Measurements from ENCODE around the gene ELP5.

Gene ELP5

DNA sequence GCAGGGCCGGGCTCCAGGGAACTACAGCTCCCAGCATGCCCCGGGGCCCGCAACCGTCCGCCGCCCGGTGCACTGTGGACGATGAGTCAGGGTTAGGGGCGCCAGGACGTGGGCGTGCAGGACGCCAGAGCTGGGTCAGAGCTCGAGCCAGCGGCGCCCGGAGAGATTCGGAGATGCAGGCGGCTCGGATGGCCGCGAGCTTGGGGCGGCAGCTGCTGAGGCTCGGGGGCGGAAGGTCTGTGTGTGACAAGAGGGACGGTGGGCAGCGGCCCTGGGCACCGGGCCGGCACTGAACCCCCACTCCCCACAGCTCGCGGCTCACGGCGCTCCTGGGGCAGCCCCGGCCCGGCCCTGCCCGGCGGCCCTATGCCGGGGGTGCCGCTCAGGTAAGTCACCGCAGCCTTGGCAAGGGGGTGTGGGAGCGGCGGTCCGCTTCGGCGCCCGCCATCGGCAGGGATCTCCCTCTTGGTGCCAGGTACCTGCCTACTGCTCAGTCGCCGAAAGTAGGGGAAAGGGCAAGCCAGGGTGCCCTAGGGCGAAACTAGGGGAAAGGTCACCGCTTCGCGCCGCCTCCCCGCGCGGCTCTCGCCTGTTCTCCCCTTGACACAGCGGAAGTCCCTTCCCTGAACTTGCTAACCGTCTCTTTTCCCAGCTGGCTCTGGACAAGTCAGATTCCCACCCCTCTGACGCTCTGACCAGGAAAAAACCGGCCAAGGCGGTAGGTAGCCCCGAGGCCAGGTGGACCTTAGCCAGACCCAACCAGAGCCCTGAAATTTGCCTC is 32.0 kb upstream of the ELP5 start, which contains the start of the genes ACADVL and DLG4:
TSS of gene ACADVL (plus strand) at position 127 of the 781 bp plus-strand sequence. CDS start at position 174, 47 bp downstream.
TSS of gene DLG4 (minus strand) at position 25 of the 781 bp plus-strand sequence.
- DNase-seq: peak; percentile 78

- peak; percentile 56 for DNase-seq
These were observed 31.3 kb upstream of the ELP5 start for GRCh38 chr17:7220593-7221277.

DNA sequence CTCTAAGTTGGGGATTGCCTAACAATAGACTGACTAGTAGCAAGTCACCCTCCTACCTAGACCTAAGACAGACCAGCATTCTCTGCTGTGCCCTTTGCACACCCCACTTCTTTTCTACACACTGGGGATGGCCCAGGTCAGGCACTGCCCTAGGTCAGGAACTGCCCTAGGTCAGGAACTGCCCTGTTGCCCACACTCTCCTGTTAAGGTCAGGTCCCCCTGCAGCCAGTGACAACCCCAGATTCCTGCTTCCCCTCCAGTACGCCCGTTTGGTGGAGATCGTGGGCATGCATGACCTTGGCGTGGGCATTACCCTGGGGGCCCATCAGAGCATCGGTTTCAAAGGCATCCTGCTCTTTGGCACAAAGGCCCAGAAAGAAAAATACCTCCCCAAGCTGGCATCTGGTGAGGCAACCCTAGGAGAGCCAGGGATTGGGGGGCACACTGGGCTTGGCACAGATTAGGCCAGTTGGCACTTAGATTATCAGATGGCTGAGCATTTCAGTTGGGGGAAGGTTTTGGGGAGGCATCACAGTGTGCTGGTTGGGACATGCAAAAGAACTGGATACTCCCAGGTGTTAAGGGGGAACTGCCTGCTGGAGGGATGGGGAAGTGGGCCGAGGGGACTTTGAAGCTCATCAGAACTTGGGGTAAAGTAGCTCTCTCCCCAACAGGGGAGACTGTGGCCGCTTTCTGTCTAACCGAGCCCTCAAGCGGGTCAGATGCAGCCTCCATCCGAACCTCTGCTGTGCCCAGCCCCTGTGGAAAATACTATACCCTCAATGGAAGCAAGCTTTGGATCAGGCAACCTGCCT is 30.5 kb upstream of the ELP5 start:
- DNase-seq: no peak

DNA sequence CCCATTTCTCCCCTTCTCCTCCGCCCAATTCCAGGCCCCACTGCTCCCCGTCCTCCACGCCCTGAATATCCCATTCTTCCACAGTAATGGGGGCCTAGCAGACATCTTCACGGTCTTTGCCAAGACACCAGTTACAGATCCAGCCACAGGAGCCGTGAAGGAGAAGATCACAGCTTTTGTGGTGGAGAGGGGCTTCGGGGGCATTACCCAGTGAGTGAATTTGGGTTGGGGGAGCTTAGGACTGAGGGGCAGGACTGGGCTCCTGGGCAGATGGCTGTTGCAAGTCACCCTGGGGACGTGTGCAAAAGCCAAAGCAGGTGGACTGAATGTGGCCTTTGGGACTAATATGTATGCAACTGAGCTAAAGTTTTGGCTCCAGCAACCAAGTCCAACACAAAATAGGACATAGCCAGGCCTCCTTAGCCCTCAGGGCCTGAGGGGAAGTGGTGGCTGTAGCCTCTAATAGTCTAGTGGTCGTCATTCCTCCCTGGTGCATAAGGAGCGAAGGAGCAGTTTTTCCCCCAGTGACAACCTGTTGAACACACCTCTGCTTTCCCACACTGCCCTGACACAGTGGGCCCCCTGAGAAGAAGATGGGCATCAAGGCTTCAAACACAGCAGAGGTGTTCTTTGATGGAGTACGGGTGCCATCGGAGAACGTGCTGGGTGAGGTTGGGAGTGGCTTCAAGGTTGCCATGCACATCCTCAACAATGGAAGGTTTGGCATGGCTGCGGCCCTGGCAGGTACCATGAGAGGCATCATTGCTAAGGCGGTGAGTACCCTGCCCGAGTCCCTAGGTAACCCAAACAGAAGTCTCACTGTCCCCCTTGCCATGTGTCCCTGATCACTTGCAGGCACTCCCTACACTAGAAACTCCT is 29.7 kb upstream of the ELP5 start:
- DNase-seq: no peak

DNA sequence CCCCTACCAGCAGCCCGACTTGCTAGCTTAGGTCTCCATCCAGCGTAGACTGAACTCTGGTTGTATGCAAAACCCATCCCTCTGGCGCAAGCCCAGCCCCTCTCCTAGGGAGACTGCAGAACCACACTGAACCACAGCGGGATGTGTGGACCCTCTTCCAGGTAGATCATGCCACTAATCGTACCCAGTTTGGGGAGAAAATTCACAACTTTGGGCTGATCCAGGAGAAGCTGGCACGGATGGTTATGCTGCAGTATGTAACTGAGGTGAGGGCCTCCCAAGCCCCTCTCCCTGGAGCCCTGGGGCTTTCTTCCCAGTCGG is 29.1 kb upstream of the ELP5 start:
- no peak for DNase-seq

- no peak for DNase-seq
These were observed 28.6 kb upstream of the ELP5 start for GRCh38 chr17:7223375-7223774.

- no peak for DNase-seq
These were observed 27.9 kb upstream of the ELP5 start for GRCh38 chr17:7224110-7224509.

DNA sequence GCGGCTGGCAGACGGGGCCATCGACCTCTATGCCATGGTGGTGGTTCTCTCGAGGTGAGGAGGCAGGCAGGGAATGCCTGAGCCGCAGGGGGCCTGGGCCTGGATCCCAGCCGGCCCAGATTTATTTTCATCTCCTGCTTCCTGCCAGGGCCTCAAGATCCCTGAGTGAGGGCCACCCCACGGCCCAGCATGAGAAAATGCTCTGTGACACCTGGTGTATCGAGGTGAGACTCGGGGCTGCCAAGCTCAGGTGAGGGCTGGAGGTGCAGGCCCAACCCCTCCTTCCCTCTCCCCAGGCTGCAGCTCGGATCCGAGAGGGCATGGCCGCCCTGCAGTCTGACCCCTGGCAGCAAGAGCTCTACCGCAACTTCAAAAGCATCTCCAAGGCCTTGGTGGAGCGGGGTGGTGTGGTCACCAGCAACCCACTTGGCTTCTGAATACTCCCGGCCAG is 27.3 kb upstream of the ELP5 start:
- no peak for DNase-seq

DNA sequence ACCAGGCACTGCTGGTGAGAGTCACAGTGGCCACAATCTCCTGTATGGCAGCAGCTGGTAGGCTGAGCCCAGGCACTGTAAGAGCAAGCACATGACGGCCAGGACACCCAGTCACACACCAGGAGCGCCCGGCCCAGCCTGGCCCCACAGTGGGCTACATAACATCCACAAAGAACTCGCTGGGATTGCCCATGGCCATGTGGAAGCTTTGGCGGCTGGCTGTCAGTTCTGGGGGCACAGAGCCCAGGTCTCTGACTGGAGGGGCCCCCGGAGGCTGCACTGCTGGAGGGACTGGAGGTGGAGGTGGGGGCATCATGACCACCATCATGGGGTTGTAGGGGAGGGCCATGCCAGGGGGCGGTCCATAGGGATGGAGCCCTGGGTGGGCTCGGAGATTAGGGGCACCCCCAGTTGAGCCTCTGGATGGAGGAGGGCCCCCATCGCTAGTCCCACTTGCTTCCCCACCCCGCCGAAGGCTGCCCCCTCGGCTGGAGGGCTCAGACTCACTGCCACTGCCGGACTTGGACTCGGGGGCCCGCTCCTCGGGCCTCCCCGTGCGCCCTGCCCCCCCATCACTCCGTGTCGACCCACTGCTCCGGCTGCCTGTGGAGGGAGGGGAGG is 26.2 kb upstream of the ELP5 start:
- DNase-seq: no peak

GRCh38 chr17:7226721-7227710 is 25.0 kb upstream of the ELP5 start:
- no peak for DNase-seq

DNA sequence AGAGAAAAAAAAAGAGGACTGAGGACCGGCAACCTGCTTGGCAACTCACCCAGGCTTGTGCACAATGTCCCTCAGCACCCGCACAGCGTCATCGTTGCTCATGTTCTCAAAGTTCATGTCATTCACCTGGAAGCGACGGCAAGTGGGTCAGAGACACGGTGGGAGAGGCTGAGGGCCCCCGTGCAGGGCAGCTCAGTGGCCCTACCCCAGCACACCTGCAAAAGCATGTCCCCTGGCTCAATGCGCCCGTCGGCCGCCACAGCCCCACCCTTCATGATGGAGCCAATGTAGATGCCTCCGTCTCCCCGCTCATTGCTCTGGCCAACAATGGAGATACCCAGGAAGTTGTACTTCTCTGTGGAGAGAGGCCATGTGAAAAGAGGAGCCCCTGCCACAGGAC is 23.1 kb upstream of the ELP5 start:
- no peak for DNase-seq

DNA sequence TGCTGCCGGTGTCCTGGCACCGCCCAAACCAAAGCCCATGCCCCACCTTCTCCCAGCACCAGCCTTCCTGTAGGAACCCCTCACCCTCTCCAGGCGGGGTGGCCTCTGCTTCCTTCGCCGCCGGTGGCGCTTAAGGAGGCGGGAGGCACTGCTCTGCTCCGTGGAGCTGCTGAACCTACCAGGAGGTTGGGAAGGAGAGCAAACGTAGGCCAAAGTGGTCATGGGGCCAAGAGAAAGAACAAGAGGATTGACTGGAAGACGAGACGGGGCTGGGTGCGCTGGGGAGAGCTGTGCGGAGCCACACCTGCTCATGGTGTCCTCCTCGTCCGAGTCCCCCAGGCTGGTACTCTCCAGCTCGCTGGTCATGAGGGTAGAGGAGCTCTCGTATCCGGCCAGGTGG is 22.5 kb upstream of the ELP5 start:
- DNase-seq: no peak

DNA sequence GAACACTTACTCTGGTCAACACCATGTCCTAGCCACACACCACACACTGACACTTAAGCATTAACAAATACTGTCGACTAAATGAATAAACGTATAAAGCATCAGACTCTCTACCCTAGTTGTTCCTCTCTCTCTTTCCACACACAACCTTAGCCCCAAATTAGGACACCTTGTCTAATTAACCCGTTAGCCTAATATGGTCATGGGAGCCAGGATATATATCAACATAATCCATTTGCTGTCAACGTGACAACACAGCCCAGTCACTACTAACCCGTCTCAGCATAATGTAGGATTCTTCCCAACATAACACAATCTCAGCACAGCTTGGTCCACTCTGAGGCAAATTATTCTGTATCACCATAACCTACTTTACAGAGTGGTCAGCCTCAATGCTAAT is 19.9 kb upstream of the ELP5 start:
- no peak for DNase-seq

DNA sequence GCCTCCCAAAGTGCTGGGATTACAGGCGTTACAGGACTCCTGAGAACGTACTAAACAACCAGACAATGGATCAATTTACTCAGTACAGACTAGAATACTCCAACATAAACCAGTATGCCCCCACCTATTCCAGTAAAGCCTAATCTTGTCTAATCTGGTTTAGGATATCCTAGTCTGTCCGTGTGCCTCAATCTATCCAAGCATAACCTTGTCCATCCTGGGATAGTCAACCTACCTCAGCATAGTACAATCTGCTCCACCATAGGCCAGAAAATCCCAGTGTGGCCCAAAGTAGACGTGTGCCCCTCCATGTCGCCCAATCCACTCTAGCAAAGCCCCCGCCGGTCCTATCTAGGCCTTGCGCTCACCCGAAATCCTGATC is 18.3 kb upstream of the ELP5 start:
- DNase-seq: no peak

DNA sequence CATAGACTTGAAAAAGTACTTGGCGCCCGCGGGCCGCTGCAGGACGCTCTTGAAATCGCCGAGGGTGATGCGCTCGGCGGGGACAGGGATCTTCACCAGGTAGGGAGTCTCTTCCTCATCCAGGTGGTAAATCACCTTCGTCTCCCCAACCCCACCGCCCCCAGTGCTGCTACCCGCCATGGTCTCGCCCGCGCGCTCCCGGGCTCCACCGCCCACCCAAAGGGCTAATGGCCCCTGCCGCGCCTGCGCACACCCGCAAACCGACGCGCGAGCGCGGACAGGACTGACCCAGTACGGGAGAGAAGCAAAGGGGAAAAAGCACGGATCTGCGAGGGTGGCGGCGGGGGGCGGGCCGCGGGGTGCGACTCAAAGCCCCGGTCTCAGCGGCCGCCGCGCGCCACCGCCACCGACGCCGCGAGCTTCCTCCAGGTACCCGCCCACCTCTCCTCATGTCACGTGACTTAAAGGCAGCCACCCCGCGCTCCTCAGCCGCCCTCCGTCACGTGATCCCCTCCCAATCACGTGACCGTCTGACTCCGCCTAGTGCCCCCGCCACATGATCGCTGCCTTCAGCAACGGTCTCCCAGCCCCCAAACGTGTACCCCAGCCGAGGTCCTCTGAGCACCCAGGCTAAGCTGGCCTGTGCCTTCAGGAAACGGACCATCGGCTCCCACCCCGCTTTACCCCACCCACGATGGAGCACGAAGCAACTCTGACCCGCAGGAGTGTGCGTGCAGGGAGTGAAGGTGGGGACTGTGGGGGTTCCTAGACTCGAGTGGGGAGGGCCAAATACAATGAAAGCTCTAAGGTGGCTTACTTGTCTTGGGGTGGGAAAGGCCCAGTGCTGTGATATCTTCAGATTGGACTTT is 17.7 kb upstream of the ELP5 start, which contains the start of gene DVL2:
TSS of gene DVL2 (minus strand) at position 435 of the 869 bp plus-strand sequence. CDS start at position 180, 255 bp downstream.
- DNase-seq: peak; percentile 95

DNA sequence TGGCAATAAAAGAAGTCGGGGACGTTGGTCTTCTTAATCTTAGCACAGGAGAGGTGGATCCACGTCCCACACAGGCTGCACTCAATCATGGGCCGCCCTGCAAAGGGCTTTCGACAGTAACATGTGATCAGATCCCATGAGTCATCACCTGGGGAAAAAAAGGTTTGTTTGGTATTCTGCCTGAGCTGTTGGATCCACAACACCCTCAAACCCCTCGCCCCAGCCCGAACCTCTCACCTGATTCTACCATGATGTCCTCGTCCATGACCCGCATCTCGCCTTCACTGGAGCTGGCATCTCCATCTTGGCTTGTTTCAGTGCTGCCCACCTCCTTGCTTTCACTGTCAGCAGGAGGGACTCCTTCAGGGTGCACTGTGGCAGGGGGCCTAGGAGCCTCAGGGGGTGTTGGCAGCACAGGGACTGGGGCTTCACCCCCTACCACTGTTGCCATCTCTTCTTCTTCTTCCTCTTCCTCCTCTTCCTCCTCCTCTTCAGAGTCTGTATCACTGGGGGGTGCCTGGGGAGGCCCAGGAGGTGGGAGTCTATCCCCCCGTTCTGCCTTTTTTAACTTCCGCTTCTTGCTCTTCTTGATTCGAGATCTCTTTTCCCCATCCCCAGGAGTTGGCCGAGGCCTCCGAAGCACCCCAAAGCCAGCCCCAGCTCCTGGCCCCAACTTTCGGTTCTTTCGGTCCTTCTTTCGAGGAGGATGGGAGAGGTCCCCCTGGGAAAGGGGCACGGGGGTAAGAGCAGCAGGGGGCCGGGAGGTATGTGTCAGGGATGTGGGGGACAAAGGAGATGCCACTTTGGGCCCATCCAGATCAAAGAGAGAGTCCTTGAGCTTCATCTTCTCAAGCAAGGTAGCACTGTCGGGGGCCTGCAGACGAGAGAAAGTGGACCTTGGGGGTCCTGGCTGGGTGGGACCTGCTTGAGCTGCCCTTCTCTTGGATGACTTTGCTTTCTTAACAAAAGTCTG is 16.0 kb upstream of the ELP5 start:
- no peak for DNase-seq

GRCh38 chr17:7236808-7237207 is 15.2 kb upstream of the ELP5 start:
- DNase-seq: no peak

- DNase-seq: no peak
These were observed 14.7 kb upstream of the ELP5 start for GRCh38 chr17:7237266-7237760.
